ENCODE measurements around the gene SNAI3. TPM values are rescaled to one million over a fixed set of nuclear protein-coding genes. Genes with fewer than 3 reads are reported as not detected.

Gene SNAI3
- total and polyA plus RNA-seq, 9 of the 15 experiments (the other 6 are each of a cell fraction or from before 2014, with no cell fraction given): 0.04 to 4.1 (median 0.80) TPM; not detected in 1

DNA sequence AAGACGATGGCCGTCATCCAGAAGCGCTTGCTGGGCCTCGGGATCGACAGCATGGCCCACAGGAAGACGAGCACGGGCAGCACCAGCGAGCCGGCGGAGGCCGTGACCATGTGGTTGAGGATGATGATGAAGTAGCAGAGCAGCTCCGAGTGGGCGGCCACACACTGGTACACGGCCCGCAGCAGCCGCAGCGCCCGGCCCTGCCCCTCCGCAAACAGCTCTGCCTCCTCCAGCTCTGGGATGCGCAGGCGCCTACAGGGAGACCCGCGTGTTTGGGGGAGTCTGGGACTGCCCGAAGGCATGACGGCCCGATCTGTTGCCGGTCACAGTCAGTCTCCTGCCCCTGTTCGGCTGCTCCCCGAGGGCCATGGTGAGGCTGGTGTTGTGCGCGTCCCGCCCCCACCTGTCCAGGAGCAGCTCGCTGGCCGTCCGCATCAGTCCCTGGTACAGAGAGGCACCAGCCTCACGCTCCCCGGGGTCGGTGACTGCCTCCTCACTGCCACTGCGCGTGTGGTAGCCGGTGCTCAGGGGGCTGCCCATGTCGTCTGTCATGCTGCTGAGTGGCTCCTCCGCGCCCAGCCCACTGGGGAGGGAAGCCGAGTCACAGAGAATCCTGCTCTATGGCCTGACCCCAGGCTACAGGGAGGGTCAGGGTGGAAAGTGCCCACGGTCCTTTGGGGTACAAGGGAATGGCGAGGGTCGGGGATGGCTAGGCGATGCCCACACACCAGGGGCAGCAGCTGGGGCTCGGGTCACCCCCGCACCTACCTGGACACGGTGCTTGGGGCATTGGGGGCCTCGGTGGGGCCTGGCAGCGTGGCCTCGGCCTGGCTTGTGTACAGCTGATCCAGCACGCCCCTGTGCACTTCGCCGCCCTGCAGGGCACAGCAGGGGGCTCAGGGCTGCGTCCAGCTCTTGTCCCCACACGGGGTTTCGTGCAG is 35.8 kb upstream of the SNAI3 start:
- peaks cover 100% of the 10 kb centered on the region for H3K36me3 ChIP-seq (ENCODE audit: control insufficient read depth, insufficient read depth, low read length)
- in situ Hi-C loops (cut with MboI): no loop called here
- intact Hi-C loops (cut with micrococcal nuclease): no loop called here

More for the DNA sequence above, 35.8 kb upstream of the SNAI3 start:
- BruUV-seq (replicated peaks): no TSS peak
- no peak overlapping the region for H3K9ac ChIP-seq (ENCODE audit: insufficient read depth in 1 of 2, low read depth in 2 of 2, low read length in 2 of 2)
- DNase-seq (ENCODE audit: extremely low read depth in 1 of 4, low spot score in 3 of 4) (no peak), FAIRE-seq (no peak), ATAC-seq (no peak)
- H4K20me1 ChIP-seq (replicated peaks; ENCODE audit: control insufficient read depth, insufficient read depth, low read length): no peaks in the 10 kb centered on the region; the same call in 1 of the 2 replicates
- CTCF ChIA-PET (ENCODE audit: low intra/inter-chr PET ratio): no interaction called here
- peaks cover 0 to 52% of the 10 kb centered on the region in 2 experiments; a peak in 1 of 5 replicates for H3K4me1 ChIP-seq (replicated peaks in 1 of 2; ENCODE audit: control insufficient read depth in 2 of 2, insufficient read depth in 2 of 2, low read length in 2 of 2)
- H3K4me3 ChIP-seq: no peak overlapping the region
- H3K79me2 ChIP-seq (ENCODE audit: control insufficient read depth, insufficient read depth, low read length): no peaks in the 10 kb centered on the region; the same call in 2 of the 3 replicates
- TF ChIP-seq FIP1L1 (IDR thresholded peaks at IDR 0.05; ENCODE audit: low read depth, low read length, poor library complexity, severe bottlenecking) (peak; percentile 62), RBM22 (IDR thresholded peaks at IDR 0.05; ENCODE audit: low read depth, low read length, poor library complexity, severe bottlenecking) (peak; percentile 96), ASH1L (IDR thresholded peaks at IDR 0.05; ENCODE audit: borderline replicate concordance, low read depth, partially characterized antibody) (no peak), ZC3H8 (IDR thresholded peaks at IDR 0.05) (no peak), POLR2G (IDR thresholded peaks at IDR 0.05; ENCODE audit: low read depth, low read length) (peak; percentile 67), CREB1 (IDR thresholded peaks at IDR 0.05) (no peak), CREB1 (CRISPR knock-in tag; IDR thresholded peaks at IDR 0.05) (0 out of 2 replicates have a peak, but pooled peaks have one; percentile 18), HNRNPL (IDR thresholded peaks at IDR 0.05; ENCODE audit: low read depth, low read length) (peak; percentile 43; the same call in 1 of the 2 replicates), NR4A1 (CRISPR knock-in tag; IDR thresholded peaks at IDR 0.05) (no peak), NR4A1 (tag; IDR thresholded peaks at IDR 0.05) (no peak)
- TF ChIP-seq, protein P1, sequence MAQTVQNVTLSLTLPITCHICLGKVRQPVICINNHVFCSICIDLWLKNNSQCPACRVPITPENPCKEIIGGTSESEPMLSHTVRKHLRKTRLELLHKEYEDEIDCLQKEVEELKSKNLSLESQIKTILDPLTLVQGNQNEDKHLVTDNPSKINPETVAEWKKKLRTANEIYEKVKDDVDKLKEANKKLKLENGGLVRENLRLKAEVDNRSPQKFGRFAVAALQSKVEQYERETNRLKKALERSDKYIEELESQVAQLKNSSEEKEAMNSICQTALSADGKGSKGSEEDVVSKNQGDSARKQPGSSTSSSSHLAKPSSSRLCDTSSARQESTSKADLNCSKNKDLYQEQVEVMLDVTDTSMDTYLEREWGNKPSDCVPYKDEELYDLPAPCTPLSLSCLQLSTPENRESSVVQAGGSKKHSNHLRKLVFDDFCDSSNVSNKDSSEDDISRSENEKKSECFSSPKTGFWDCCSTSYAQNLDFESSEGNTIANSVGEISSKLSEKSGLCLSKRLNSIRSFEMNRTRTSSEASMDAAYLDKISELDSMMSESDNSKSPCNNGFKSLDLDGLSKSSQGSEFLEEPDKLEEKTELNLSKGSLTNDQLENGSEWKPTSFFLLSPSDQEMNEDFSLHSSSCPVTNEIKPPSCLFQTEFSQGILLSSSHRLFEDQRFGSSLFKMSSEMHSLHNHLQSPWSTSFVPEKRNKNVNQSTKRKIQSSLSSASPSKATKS (CRISPR knock-in tag; IDR thresholded peaks at IDR 0.05): no peak
- WGBS (ENCODE audit: insufficient coverage, low coverage, missing lambda C conversion rate): 94% methylated on average over 50 of the region's 61 CpGs
- no peak overlapping the region for H2AFZ ChIP-seq (ENCODE audit: low read depth, low read length)
- no peak overlapping the region for H3K27ac ChIP-seq (ENCODE audit: extremely low read depth, low read depth, low read length)
- H3K9me1 ChIP-seq (ENCODE audit: control insufficient read depth, insufficient read depth, low read length): no peaks in the 10 kb centered on the region
- no peak overlapping the region for H3K4me2 ChIP-seq (ENCODE audit: insufficient read depth, low read length)
- POLR2A ChIA-PET: interaction anchor here (0.5 to 1.6 kb wide), 5 partner anchors 10 to 35 kb away, joined by 3 to 6 read pairs (median 5); no protein-coding TSS in a partner anchor
- no peaks in the 10 kb centered on the region for H3K27me3 ChIP-seq (ENCODE audit: control insufficient read depth in 2 of 2, insufficient read depth in 2 of 2, low read length in 2 of 2)
- no peaks in the 10 kb centered on the region for H3K9me3 ChIP-seq (replicated peaks; ENCODE audit: control insufficient read depth, insufficient read depth, low read depth, low read length)

All from K562 (cell line).